Vagina (tissue), 2 donors: Measurements from ENCODE around the gene KRT4. TPM values are rescaled to one million over a fixed set of nuclear protein-coding genes. Genes with fewer than 3 reads are reported as not detected.

ENCODE experiments used
- DNase-seq, 2 donors: peaks; one replicate each; pipeline ENCODE4 v3.0.0-alpha.2; 2017; ENCODE audit errors: extremely low spot score in 2 of 2
- H3K27ac ChIP-seq: fragments of 200-600 bp; sonication (generic); one replicate; pipeline ENCODE4 v1.5.1; 2019
- H3K27me3 ChIP-seq: fragments of 200-600 bp; sonication (generic); one replicate; pipeline ENCODE4 v1.5.1; 2019
- H3K36me3 ChIP-seq, 2 donors: fragments of 200-600 bp; sonication (generic); one replicate each; pipeline ENCODE4 v1.5.1; 2017 to 2019
- H3K4me1 ChIP-seq: fragments of 200-600 bp; sonication (generic); one replicate; pipeline ENCODE4 v1.5.1; 2019
- H3K4me3 ChIP-seq, 2 donors: fragments of 200-600 bp; sonication (generic); 1 replicate in 1 of 2; 2 replicates in 1 of 2; pipeline ENCODE4 v1.5.1; 2016 to 2019
- H3K9me3 ChIP-seq: fragments of 200-600 bp; sonication (generic); one replicate; pipeline ENCODE4 v1.5.1; 2019
- CTCF ChIP-seq, 3 experiments: fragments of 450-650 bp in 2 of 3; fragments of 200-600 bp in 1 of 3; sonication (generic) in 1 of 3; IDR thresholded peaks; one replicate each; pipeline ENCODE4 v1.5.1; 2017 to 2019; ENCODE audit warnings: antibody characterized with exemption in 3 of 3, mild to moderate bottlenecking in 2 of 3, moderate library complexity in 2 of 3
- POLR2A ChIP-seq, 2 donors: fragments of 450-650 bp; IDR thresholded peaks; one replicate each; pipeline ENCODE4 v1.6.1; 2017; ENCODE audit warnings: antibody characterized with exemption in 2 of 2, mild to moderate bottlenecking in 2 of 2, moderate library complexity in 2 of 2
- POLR2AphosphoS5 ChIP-seq, 2 donors: sonication (generic); formaldehyde crosslinking; IDR thresholded peaks; one replicate each; pipeline ENCODE4 v1.9.0; 2017; ENCODE audit warnings: antibody characterized with exemption in 2 of 2, mild to moderate bottlenecking in 2 of 2, low read depth in 1 of 2; ENCODE audit not compliant: insufficient read depth in 1 of 2
- intact Hi-C: fragments of 100-400 bp; cut with DNase I; formaldehyde crosslinking; loops from one replicate; pipeline ENCODE4 v1.15.1; 2023
- total RNA-seq: library from RNA; depleted of rRNA; stranded (reverse); fragments of >200 nt; gene quantifications from one replicate; pipeline ENCODE4 v1.2.3, GENCODE V29; 2016

The KRT4 gene
- total RNA-seq, 1 donor from 2014 or later, result 354 TPM

- TF ChIP-seq POLR2AphosphoS5 (IDR thresholded peaks at IDR 0.05; ENCODE audit: insufficient read depth in 1 of 2, low read depth in 1 of 2) (no peak), CTCF (IDR thresholded peaks at IDR 0.05) (no peak), POLR2A (IDR thresholded peaks at IDR 0.05) (no peak)
- Histone ChIP-seq H3K4me1 (no peaks in the 10 kb centered on the region), H3K4me3 (no peak overlapping the region), H3K9me3 (no peaks in the 10 kb centered on the region), H3K36me3 (no peaks in the 10 kb centered on the region), H3K27ac (no peak overlapping the region), H3K27me3 (no peaks in the 10 kb centered on the region)
- DNase-seq, result no peak
- intact Hi-C loops, result no loop called here
Observed at GRCh38 chr12:52817003-52817698, 3.2 kb upstream of the KRT4 start.

GRCh38 chr12:52815676-52816588 is 2.0 kb upstream of the KRT4 start:
- no peak for TF ChIP-seq POLR2AphosphoS5 (IDR thresholded peaks at IDR 0.05; ENCODE audit: insufficient read depth in 1 of 2, low read depth in 1 of 2)
- no peak for TF ChIP-seq POLR2A (IDR thresholded peaks at IDR 0.05)
- no peak for TF ChIP-seq CTCF (IDR thresholded peaks at IDR 0.05)
- Histone ChIP-seq H3K27ac (no peak overlapping the region), H3K36me3 (no peaks in the 10 kb centered on the region), H3K9me3 (no peaks in the 10 kb centered on the region), H3K4me1 (no peaks in the 10 kb centered on the region), H3K4me3 (no peak overlapping the region), H3K27me3 (no peaks in the 10 kb centered on the region)
- no peak for DNase-seq
- intact Hi-C loops, result no loop called here

- Histone ChIP-seq H3K27me3 (no peaks in the 10 kb centered on the region), H3K36me3 (no peaks in the 10 kb centered on the region), H3K4me1 (no peaks in the 10 kb centered on the region), H3K9me3 (no peaks in the 10 kb centered on the region), H3K4me3 (no peak overlapping the region), H3K27ac (no peak overlapping the region)
- intact Hi-C loops, result no loop called here
- no peak for TF ChIP-seq POLR2A (IDR thresholded peaks at IDR 0.05)
- TF ChIP-seq POLR2AphosphoS5 (IDR thresholded peaks at IDR 0.05; ENCODE audit: insufficient read depth in 1 of 2, low read depth in 1 of 2), result no peak
- no peak for TF ChIP-seq CTCF (IDR thresholded peaks at IDR 0.05)
- DNase-seq, result no peak
Observed at GRCh38 chr12:52815161-52815560, 1.2 kb upstream of the KRT4 start.

- TF ChIP-seq POLR2A (IDR thresholded peaks at IDR 0.05) (no peak), CTCF (IDR thresholded peaks at IDR 0.05) (no peak), POLR2AphosphoS5 (IDR thresholded peaks at IDR 0.05; ENCODE audit: insufficient read depth in 1 of 2, low read depth in 1 of 2) (no peak)
- intact Hi-C loops, result no loop called here
- no peak overlapping the region for H3K27ac ChIP-seq
Observed at GRCh38 chr12:52814710-52815155, 817 bp upstream of the KRT4 start.

More at GRCh38 chr12:52814710-52815155, 817 bp upstream of the KRT4 start:
- H3K4me3 ChIP-seq, result no peak overlapping the region
- no peak for DNase-seq
- no peaks in the 10 kb centered on the region for H3K27me3 ChIP-seq
- H3K4me1 ChIP-seq, result no peaks in the 10 kb centered on the region
- H3K9me3 ChIP-seq, result no peaks in the 10 kb centered on the region
- H3K36me3 ChIP-seq, result no peaks in the 10 kb centered on the region
